K562 (cell line): ENCODE data around the gene SNX17. TPM values are rescaled to one million over a fixed set of nuclear protein-coding genes. Genes with fewer than 3 reads are reported as not detected.
A peak's percentile ranks its signal among the peaks of the same experiment; 100 is the strongest.

ENCODE experiments used
- E2F8 ChIP-seq: fragments of 450-650 bp; IDR thresholded peaks from 2 replicates; pipeline ENCODE4 v1.7.1; 2018; ENCODE audit warnings: mild to moderate bottlenecking, low read depth; ENCODE audit not compliant: partially characterized antibody
- HINFP ChIP-seq: fragments of 450-650 bp; conservative IDR thresholded peaks from 2 replicates; pipeline ENCODE4 v1.6.1; 2016; ENCODE audit warnings: missing genetic modification characterization, low read depth, mild to moderate bottlenecking, control low read depth, missing compliant biosample characterization
- MEF2A ChIP-seq: IDR thresholded peaks from 2 replicates; pipeline ENCODE4 v1.6.1; 2011; ENCODE audit warnings: low read depth, mild to moderate bottlenecking, low read length, moderate library complexity; ENCODE audit not compliant: control insufficient read depth
- MEF2D ChIP-seq: conservative IDR thresholded peaks from 2 replicates; pipeline ENCODE4 v1.6.1; 2016; ENCODE audit warnings: low read depth, missing genetic modification characterization, missing compliant biosample characterization
- NR2C2 ChIP-seq, 2 experiments: fragments of 200-800 bp in 1 of 2; sonication (Bioruptor generic) in 1 of 2; sonication (generic) in 1 of 2; formaldehyde crosslinking in 1 of 2; IDR thresholded peaks; 2 replicates each; pipeline versions ENCODE4 v1.6.1 to v1.8.0; 2016 to 2022; ENCODE audit warnings: mild to moderate bottlenecking in 1 of 2, missing compliant biosample characterization in 1 of 2, missing genetic modification characterization in 1 of 2, missing genetic modification reagents in 1 of 2
- PCBP1 ChIP-seq: fragments of 200-400 bp; formaldehyde crosslinking; IDR thresholded peaks from 2 replicates; pipeline ENCODE4 v1.6.1; 2018; ENCODE audit warnings: mild to moderate bottlenecking, low read depth, low read length; ENCODE audit not compliant: poor library complexity, severe bottlenecking
- SRF ChIP-seq, 2 experiments: fragments of 250-450, 450-650 bp in 1 of 2; sonication (Bioruptor Pico) in 1 of 2; sonication (generic) in 1 of 2; formaldehyde crosslinking; IDR thresholded peaks; 2 replicates each; pipeline versions ENCODE4 v1.5.0 to v1.5.1; 2020 to 2022; ENCODE audit warnings: mild to moderate bottlenecking in 1 of 2, missing genetic modification reagents in 1 of 2
- U2AF1 ChIP-seq: fragments of 200-400 bp; formaldehyde crosslinking; optimal IDR thresholded peaks from 2 replicates; pipeline ENCODE3; 2017; ENCODE audit warnings: mild to moderate bottlenecking, low read depth, low read length, moderate library complexity
- ZNF407 ChIP-seq: fragments of 450-650 bp; IDR thresholded peaks from 2 replicates; pipeline ENCODE4 v1.6.1; 2016; ENCODE audit warnings: low read depth
- ZNF445 ChIP-seq: fragments of 250-450 bp; sonication (Bioruptor Pico); IDR thresholded peaks from 2 replicates; pipeline ENCODE4 v1.4.0; 2020; ENCODE audit warnings: low read depth, mild to moderate bottlenecking, moderate library complexity
- polyA plus RNA-seq, 8 experiments: library from polyadenylated mRNA; depleted of rRNA in 4 of 8; stranded (reverse) in 5 of 8; unstranded in 3 of 8; fragments of >200 nt; fragmentation: Nextera tagmentation in 2 of 8; fragmentation: Illumina TruSeq in 1 of 8; extraction: Ambion mirVana in 2 of 8; extraction: Trizol in 1 of 8; gene quantifications; 2 replicates each; pipeline versions ENCODE4 v1.2.1 to v1.2.3, GENCODE V29; 2011 to 2014; ENCODE audit warnings: inconsistent platforms in 1 of 8, missing spikeins in 1 of 8
- total RNA-seq, 7 experiments: library from RNA; depleted of rRNA in 6 of 7; stranded (reverse); fragments of >200 nt in 6 of 7; fragmentation: Illumina TruSeq in 2 of 7; extraction: Trizol in 2 of 7; gene quantifications; 2 replicates each; pipeline versions ENCODE4 v1.2.1 to v1.2.3, GENCODE V29; 2011 to 2021; ENCODE audit warnings: low replicate concordance in 1 of 7

The SNX17 gene
- total and polyA plus RNA-seq, 9 of the 15 experiments (the other 6 are each of a cell fraction or from before 2014, with no cell fraction given): 3.0 to 75.7 (median 54.6) TPM

GRCh38 chr2:27380626-27381545 lies 10.5 kb downstream of the SNX17 start, which contains the start of gene ZNF513 (continued):
- TF ChIP-seq ZNF407: no peak; the same call in 1 of the 2 replicates
- peak; percentile 96 for TF ChIP-seq NR2C2 (CRISPR knock-in tag; IDR thresholded peaks at IDR 0.05)
- peak; percentile 99 for TF ChIP-seq NR2C2 (tag; IDR thresholded peaks at IDR 0.05)
- 0 out of 2 replicates have a peak, but pooled peaks have one; percentile 53 for TF ChIP-seq ZNF445 (CRISPR knock-in tag)
- TF ChIP-seq U2AF1: no peak
- peak; percentile 84 for TF ChIP-seq E2F8
- no peak for TF ChIP-seq MEF2D
- no peak for TF ChIP-seq SRF (CRISPR knock-in tag; IDR thresholded peaks at IDR 0.05)
- peak; percentile 68 for TF ChIP-seq PCBP1
- TF ChIP-seq HINFP: no peak
- no peak for TF ChIP-seq MEF2A
